GM12891 (cell line): ENCODE measurements around the gene OR2H1.

ENCODE experiments used
- DNase-seq: peaks from one replicate; pipeline ENCODE4 v3.0.0; 2011; ENCODE audit warnings: low spot score; ENCODE audit not compliant: insufficient read length
- FAIRE-seq: peaks from 2 replicates; lab custom pipeline; 2011; peaks lifted over from hg19 to GRCh38; lab: Jason Lieb, UNC
- PAX5 ChIP-seq: IDR thresholded peaks from 2 replicates; pipeline ENCODE4 v1.6.1; 2011; ENCODE audit warnings: low read length, moderate library complexity, mild to moderate bottlenecking; ENCODE audit not compliant: insufficient read depth, severe bottlenecking
- POLR2A ChIP-seq: IDR thresholded peaks from 2 replicates; pipeline ENCODE4 v1.6.1; 2011; ENCODE audit warnings: low read depth, low read length, control low read depth
- POLR2AphosphoS5 ChIP-seq: IDR thresholded peaks from 2 replicates; pipeline ENCODE4 v1.6.1; 2011; ENCODE audit warnings: low read depth, low read length, control low read depth
- POU2F2 ChIP-seq: IDR thresholded peaks from 2 replicates; pipeline ENCODE4 v1.6.1; 2011; ENCODE audit warnings: low read depth, mild to moderate bottlenecking, control low read depth, low read length, moderate library complexity
- SPI1 ChIP-seq: IDR thresholded peaks from 2 replicates; pipeline ENCODE4 v1.6.1; 2011; ENCODE audit warnings: low read depth, low read length, control low read depth
- TAF1 ChIP-seq: IDR thresholded peaks from 2 replicates; pipeline ENCODE4 v1.6.1; 2011; ENCODE audit warnings: low read depth, low read length, control low read depth

OR2H1 gene

GRCh38 chr6:29493261-29493660, 36.3 kb downstream of the OR2H1 start:
- no peak for FAIRE-seq
- no peak for DNase-seq

GRCh38 chr6:29494131-29494530, 37.2 kb downstream of the OR2H1 start:
- TF ChIP-seq TAF1 = no peak
- TF ChIP-seq POU2F2 = no peak
- TF ChIP-seq PAX5 = no peak
- no peak for TF ChIP-seq POLR2A
- TF ChIP-seq POLR2AphosphoS5 = no peak
- DNase-seq = no peak
- FAIRE-seq = no peak

More at GRCh38 chr6:29493261-29493660, 36.3 kb downstream of the OR2H1 start:
- TF ChIP-seq POU2F2 (no peak), POLR2AphosphoS5 (no peak), SPI1 (no peak), PAX5 (no peak), TAF1 (no peak), POLR2A (no peak)

GRCh38 chr6:29495571-29495970, 38.6 kb downstream of the OR2H1 start:
- TF ChIP-seq POLR2AphosphoS5 (no peak), PAX5 (no peak), SPI1 (no peak), TAF1 (no peak), POLR2A (no peak), POU2F2 (no peak)
- DNase-seq (no peak), FAIRE-seq (no peak)

- FAIRE-seq = no peak
- no peak for DNase-seq
- TF ChIP-seq POLR2AphosphoS5 (no peak), PAX5 (no peak), SPI1 (no peak), POU2F2 (no peak), TAF1 (no peak), POLR2A (no peak)
Observed at GRCh38 chr6:29496961-29497360, 40.0 kb downstream of the OR2H1 start.

- FAIRE-seq (no peak), DNase-seq (no peak)
- TF ChIP-seq TAF1 (no peak), SPI1 (no peak), POLR2AphosphoS5 (no peak), POU2F2 (no peak), PAX5 (no peak), POLR2A (no peak)
Observed at GRCh38 chr6:29499704-29500103, 42.7 kb downstream of the OR2H1 start.

- TF ChIP-seq POLR2A (no peak), PAX5 (no peak), TAF1 (no peak), POU2F2 (no peak), SPI1 (no peak), POLR2AphosphoS5 (no peak)
- no peak for FAIRE-seq
Observed at GRCh38 chr6:29500594-29500993, 43.6 kb downstream of the OR2H1 start.

GRCh38 chr6:29501106-29501505, 44.2 kb downstream of the OR2H1 start:
- no peak for DNase-seq
- FAIRE-seq = no peak
- no peak for TF ChIP-seq PAX5
- no peak for TF ChIP-seq SPI1
- no peak for TF ChIP-seq POLR2A
- TF ChIP-seq TAF1 = no peak
- TF ChIP-seq POLR2AphosphoS5 = no peak
- TF ChIP-seq POU2F2 = no peak

More at GRCh38 chr6:29500594-29500993, 43.6 kb downstream of the OR2H1 start:
- DNase-seq = no peak

- no peak for TF ChIP-seq SPI1
- TF ChIP-seq POLR2A = no peak
- TF ChIP-seq POLR2AphosphoS5 = no peak
- no peak for TF ChIP-seq TAF1
- no peak for DNase-seq
Observed at GRCh38 chr6:29502181-29502580, 45.2 kb downstream of the OR2H1 start.

GRCh38 chr6:29502597-29502996, 45.6 kb downstream of the OR2H1 start:
- no peak for FAIRE-seq
- TF ChIP-seq POU2F2 = no peak
- TF ChIP-seq PAX5 = no peak
- no peak for TF ChIP-seq POLR2A
- no peak for TF ChIP-seq TAF1
- no peak for TF ChIP-seq SPI1
- no peak for TF ChIP-seq POLR2AphosphoS5
- no peak for DNase-seq

More at GRCh38 chr6:29502181-29502580, 45.2 kb downstream of the OR2H1 start:
- FAIRE-seq = no peak

GRCh38 chr6:29504961-29505360, 48.0 kb downstream of the OR2H1 start:
- FAIRE-seq (no peak), DNase-seq (no peak)
- no peak for TF ChIP-seq TAF1
